HG03139 (cell line): ENCODE results near the gene CMTM7.
"Not testable (repeated sequence)": the region's sequence is repeated elsewhere in the genome, so short reads cannot be mapped to it uniquely, and the experiment has no call there.

Source experiments
- ATAC-seq: cut with Tn5 transposase; IDR thresholded peaks from one replicate; pipeline ENCODE4 v1.9.1; 2021; ENCODE audit not compliant: unreplicated experiment

Gene CMTM7

DNA sequence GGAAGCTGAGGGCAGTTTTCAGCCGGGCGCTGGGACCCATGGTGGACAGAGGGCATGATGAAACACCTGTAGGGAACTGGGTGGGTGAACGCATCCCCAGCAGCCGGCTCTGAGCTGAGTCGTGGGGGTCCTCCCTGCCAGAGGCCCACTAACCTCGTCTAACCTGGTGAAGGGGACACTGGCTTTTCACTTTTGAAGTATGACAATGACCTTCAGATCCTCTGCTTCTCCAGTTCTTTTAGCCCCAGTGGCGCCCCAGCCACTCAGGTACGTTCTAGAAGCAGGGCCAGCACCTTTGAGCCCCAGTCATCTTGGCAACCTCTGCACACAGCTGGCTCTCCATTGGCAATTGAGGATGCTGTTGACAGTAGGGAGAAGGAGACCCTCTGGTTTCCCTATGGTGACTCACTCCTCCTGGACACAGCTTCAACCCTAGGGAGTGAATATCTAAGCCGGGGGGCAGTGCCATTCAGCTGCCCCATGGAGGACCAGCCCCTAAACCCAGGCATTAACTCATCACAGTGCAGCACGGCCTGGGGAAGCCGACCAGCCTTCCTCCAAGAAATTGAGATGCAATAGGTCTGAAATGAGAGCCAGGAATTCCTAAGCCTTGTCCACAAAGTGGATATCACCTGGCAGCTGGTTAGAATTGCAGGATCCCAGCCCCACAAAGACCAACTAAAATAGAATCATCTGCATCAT lies 64.9 kb downstream of the CMTM7 start:
- ATAC-seq, result no peak

DNA sequence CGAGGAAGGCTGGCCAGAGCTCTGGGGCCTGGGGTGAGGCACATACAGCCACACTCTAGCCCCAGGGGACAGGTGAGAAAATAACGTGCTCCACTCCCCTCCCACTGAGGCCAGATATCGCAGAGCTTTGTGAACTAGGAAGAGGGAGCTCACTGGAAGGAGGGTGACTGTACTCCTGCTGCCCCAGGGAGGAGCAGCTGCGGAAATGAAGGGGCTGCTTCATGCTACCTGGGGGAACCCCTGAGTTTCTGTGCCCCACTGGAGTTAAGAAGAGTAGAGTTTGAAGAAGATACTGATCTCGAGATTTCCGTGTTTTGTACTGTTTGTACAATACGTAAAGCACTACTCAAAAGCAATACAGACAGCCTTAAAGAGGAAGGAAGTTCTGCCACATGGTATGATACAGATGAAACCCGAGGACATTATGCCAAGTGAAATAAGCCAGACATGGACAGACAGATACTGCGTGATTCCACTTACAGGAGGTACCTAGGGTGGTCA lies 66.4 kb downstream of the CMTM7 start:
- ATAC-seq, result peak; percentile 37

DNA sequence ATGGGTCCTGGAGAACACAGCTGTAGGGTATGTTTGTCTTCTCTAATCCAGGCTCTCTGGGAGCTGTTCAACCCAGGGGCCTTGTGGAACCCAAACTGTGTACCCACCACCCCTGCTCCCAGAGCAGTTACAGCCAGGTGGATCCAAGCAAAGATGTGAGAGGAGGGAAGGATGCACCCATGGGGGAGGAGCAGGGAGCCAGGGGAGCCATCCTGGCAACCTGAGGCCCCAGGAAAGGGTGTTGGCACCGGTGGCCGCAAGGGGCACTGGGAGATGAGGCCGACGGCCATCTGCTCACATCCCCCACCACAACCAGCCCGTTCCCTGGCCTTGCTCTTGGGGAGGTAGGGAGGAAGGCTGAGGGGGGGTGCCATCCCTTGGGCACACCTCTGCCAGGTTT lies 67.8 kb downstream of the CMTM7 start:
- ATAC-seq, result no peak

DNA sequence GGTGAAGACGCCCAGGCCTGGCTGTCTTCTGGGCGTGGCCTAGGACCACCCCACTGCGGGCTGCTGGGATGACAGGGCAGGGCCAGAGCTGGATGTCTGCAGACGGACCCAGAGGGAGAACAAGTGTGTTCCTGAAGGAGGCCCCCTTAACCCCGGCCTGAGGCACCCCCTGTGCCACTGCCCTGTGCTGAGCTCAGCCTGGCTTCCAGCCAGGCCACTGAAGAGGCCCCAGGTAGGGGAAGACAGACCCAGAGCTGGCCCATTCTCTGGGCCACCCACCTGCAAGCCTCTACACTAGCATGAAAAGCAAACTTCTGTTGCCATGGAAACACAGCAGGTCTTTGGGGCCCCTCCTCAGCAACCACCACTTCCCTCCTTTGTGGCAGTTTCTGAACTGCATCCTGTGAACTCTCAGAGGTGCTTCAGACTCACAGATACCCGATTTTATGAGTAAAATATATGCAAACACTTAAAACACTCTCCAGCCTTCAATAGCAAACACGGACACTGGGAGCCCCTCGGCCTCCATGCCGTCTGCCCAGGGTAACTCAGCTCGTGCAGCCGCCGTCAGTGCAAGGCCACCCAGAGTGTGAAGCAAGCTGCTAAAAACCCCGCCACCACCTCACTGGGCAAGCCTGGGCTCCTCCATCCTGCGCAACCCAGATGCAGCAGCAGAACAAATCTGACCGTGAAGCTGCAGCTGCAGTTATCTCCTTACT lies 68.5 kb downstream of the CMTM7 start:
- peak; percentile 70 for ATAC-seq

DNA sequence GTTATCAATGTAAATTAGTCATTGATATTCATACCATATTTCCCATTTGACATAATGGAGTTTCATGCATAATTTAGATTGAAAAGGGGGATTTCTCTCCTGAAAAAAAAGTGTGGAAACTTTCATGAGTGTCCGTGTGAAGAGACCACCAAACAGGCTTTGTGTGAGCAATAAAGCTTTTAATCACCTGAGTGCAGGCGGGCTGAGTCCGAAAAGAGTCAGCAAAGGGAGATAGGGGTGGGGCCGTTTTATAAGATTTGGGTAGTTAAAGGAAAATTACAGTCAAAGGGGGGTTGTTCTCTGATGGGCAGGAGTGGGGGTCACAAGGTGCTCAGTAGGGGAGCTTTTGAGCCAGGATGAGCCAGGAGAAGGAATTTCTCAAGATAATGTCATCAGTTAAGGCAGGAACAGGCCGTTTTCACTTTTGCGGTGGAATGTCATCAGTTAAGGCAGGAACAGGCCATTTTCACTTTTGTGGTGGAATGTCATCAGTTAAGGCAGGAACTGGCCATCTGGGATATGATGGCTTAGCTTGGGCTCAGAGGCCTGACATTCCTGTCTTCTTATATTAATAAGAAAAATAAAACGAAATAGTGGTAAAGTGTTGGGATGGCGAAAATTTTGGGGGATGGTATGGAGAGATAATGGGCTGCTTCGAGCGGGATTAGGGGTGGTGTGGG lies 69.3 kb downstream of the CMTM7 start:
- ATAC-seq, result not testable (repeated sequence)

DNA sequence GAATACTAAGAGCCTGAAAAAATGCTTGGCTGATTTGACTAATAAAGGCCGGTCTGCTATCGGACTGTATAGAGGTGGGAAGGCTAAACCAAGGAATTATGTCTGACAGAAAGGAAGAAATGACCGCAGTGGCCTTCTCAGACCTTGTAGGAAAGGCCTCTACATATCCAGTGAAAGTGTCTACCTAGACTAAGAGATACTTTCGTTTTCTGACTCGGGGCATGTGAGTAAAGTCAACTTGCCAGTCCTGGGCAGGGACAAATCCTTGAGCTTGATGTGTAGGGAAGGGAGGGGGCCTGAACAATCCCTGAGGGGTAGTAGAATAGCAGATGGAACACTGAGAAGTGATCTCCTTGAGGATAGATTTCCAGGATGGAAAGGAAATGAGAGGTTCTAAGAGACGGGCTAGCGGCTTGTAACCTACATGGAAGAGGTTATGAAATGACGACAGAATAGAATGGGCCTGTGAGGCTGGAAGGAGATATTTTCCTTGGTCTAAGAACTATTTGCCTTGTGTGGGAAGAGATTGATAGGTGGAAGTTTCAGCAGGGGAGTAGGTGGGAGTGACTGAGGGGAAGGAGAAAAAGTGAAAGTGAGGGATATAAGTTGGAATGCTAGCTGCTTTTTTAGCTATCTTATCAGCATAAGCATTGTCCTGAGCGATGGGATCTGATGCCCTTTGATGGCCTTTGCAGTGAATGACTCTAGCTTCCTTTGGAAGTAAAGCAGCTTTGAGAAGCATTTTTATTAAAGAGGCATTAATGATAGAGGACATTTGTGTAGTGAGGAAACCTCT lies 70.7 kb downstream of the CMTM7 start:
- not testable (repeated sequence) for ATAC-seq

DNA sequence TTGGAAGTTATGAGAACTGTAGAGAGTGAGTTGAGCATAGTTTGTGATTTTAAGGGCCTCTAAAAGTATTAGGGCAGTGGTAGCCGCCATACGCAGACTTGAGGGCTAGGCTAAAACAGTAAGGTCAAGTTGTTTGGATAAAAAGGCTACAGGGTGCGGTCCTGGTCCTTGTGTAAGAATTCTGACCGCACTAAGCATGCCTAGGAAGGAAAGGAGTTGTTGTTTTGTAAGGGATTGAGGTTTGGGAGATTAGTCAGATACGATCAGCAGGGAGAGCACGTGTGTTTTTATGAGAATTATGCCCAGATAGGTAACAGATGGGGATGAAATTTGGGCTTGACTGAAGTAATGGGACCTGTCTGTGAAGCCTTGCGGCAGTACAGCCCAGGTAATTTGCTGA lies 71.8 kb downstream of the CMTM7 start:
- not testable (repeated sequence) for ATAC-seq

DNA sequence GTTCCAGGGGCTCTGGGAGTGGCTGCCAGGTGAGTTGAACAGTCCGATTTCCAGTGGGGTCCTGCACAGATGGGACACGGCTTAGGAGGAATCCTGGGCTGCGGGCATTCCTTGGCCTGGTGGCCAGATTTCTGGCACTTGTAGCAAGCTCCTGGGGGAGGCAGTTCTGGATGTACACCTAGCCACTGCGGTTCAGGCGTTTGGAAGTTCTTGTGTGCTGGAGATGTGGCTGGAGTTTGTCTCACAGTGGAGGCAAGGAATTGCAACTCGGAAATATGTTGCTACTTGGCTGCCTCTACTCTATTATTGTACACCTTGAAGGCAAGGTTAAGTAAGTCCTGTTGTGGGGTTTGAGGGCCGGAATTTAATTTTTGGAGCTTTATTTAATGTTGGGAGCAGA lies 73.1 kb downstream of the CMTM7 start:
- not testable (repeated sequence) for ATAC-seq

DNA sequence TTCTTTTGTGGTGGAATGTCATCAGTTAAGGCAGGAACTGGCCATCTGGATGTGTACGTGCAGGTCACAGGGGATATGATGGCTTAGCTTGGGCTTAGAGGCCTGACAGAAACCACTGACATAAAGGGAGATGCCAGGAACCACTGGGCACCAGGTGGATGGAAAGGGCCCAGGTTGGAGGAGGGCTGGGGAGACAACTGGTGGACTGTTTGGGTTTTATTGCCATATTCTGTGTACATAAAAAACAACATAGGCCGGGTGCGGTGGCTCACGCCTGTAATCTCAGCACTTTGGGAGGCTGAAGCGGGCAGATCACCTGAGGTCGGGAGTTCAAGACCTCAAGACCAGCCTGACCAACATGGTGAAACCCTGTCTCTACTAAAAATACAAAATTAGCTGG lies 75.2 kb downstream of the CMTM7 start:
- ATAC-seq, result not testable (repeated sequence)

DNA sequence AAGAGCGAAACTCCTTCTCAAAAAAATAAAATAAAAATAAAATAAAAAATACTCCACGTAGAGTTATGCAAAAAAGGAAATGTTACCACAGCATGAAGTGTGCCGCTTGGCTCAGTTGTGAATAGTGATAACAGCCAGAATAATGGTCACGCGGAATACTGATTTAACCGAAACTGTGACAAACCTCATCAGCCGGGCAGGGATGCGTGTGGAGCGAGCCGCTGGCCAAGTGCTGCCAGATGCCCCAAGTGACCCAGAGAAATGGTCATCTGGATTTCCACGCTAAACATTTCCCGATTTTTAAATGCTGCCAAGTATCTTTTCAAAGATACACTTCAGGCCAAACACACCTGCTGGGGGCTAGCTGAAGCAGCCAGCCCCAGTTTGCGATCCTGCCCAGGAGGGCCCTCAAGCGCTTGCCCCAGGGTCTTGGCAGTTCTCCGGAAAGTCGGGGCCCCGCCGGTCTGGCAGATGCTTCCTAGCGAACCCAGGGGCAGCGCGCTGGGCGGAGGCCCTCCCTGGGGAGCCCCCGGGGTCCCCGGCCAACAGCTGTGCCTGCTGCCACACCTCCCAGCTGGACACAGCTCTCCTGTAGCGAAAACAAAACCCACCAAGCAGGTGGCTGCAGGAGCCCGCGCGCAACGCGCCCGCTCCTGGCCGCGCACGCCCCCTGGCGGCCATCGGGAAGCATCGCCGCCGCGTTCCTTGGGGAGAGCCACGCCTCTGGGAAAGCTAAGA lies 75.8 kb downstream of the CMTM7 start:
- peak; percentile 74 for ATAC-seq

DNA sequence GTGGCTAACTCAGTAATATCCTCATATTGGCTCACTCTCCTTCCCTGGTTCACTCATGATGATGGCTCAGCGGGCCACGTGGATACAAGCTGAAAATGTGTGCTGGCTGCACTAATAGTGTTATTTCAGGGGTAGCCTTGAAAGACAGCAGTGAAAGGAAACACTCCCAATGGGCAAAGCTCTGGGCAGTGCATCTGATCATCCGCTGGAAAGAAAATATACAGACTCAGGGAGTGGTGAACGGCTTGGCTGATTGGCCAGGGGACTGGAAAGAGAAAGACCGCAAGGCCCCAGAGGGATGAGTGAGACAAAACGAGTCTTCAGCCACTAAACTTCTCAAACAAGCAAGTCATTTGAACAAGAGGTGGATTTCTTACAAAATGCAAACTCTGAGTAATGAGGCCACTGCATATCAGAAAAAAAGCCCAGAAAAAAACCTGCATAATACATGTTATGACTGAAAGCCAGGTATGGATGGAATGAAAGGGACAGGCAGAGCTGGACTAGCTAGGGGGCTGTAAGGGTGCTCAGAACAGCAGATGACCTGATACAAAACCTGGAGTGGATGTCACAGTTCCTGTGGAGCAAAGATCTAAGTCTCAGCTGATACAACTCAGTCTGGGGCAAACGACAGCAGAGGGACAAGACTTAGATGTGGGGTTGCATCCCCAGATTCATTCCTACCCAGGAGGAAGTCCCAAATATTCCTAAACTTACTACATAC lies 77.7 kb downstream of the CMTM7 start:
- ATAC-seq, result no peak

DNA sequence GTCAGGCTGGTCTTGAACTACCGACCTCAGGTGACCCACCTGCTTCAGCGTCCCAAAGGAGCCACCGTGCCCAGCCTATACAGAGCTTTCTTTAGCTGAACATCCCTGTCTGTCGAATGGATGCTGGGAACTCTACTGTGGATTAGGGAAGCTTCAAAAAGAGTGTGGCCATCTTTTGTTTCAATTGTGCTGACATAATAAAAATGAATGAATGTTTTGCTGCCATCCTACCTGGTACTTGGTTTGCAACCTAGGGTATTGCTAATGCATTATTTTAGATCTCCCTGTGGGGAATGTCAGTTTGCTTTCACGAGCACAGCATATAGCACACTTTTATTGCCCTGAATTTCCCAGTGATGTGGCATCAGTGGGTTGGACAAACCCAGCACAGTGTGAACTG lies 78.7 kb downstream of the CMTM7 start:
- no peak for ATAC-seq

DNA sequence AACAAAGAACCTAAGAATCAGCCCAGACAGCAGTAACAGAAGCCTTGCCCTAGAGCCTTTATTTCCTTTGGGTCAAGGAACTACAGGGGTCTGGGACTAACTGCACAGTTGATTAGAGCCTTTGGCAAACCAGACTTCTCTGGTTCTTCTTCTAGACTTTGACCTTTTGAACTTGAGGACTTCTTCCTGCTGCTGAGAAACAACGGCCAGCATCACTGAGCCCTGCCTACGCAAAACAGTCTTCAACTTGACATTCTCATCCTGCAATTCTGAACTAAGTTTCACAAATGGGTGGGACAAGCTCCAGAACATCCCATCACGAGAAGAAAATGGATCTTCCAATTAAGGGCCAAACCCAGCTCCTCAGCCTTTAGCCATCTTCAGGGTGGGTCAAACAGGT lies 79.6 kb downstream of the CMTM7 start:
- no peak for ATAC-seq

DNA sequence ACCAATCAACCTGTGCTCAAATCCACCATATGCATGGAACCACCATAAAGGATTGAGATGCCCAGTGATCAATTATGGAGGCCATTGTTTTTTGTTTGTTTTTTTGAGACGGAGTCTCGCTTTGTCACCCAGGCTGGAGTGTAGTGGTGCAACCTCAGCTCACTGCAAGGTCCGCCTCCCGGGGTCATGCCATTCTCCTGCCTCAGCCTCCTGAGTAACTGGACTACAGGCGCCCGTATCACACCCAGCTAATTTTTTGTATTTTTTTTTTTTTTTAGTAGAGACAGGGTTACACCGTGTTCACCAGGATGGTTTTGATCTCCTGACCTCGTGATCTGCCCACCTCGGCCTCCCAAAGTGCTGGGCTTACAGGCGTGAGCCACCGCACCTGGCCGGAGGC lies 80.5 kb downstream of the CMTM7 start:
- ATAC-seq, result not testable (repeated sequence)

DNA sequence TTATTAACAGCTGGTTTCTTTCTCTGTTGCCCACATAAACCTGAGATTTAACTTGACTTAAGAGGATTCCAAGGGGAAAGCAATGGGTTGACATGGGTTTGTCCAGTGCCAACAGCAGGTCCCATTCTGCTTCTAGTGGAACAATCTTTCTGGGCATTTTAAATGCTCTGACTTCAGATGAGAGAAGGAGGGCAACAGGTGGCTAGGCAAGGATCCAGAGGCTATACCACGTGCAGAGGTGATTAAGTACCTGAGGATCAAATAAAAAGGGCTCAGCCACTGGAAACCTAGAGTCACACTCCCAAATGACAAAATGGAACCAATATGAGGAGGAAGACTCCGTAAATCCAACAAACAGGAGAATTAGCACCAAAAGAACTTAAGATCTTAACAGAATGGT lies 82.5 kb downstream of the CMTM7 start:
- no peak for ATAC-seq

DNA sequence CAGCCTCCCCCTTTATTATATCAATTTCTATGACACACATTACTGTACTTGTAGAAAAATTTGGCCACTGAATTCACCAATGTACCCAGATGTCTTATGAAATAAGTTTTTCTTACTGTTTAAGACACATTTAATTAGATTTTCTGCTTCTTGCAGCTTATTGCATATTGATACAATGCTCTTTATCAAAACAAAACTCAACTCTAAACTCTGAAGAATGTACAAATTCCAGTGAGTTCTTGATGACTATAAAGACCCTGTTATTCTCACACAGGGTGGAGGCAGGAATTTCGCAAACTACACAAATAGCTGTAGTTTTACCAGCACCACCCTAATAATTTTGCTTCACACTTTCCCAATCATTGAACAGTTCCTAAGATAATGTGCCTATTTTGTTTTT lies 89.0 kb downstream of the CMTM7 start:
- no peak for ATAC-seq

DNA sequence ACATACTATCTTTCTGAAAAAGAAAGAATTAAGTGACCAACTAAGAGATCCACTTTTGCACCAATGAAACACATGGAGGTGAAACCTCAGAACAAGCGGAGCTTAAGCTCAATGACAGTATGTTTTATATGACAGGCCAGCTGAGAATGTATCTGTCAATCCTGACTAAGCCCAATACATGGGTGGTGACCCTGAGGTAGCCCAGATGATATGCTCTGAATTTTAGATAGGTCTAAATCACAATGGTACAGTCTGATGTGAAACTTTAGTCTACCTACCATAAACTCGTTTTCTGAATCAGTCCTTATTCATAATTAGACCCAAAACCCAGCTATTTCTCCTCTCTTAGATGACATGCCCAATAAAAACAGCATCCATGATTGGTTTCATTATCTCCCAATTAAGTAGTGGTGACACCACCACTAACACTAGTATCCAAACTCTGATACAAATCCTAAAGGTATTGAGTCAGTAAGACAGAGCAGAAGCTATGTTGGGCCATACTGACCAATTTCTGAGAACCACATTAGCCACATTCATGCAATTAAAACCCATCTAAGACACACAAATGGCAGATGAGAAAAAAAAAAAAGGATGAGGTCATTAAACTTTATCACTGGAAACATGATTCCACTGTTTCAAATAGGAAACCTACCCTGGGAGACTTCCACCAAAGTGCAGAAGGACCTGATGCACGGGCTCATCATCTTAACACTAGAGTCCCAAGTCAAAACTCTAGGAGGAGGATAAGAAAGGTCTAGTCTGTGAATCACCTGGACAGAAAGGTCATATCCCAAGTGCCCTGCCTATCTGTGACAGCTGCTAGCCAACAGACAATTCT lies 90.4 kb downstream of the CMTM7 start:
- ATAC-seq, result no peak

DNA sequence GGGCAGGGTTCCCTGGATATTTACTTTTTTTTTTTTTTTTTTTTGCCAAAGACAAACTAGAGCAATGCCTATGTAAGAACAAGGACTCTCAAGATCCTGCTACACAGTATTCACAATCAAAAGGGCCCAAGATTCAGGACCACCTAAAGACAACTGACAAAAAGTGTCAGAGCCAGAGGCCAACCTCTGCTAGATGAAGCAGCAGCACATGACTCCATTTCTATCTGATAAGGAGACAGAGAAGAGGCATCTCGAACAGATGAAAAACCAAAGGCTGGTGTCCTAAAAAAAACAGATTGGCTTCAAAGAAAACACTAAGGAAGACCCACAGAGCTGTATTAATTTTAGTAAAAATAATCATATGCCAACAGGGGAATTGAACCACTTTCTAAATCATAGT lies 91.0 kb downstream of the CMTM7 start:
- no peak for ATAC-seq

DNA sequence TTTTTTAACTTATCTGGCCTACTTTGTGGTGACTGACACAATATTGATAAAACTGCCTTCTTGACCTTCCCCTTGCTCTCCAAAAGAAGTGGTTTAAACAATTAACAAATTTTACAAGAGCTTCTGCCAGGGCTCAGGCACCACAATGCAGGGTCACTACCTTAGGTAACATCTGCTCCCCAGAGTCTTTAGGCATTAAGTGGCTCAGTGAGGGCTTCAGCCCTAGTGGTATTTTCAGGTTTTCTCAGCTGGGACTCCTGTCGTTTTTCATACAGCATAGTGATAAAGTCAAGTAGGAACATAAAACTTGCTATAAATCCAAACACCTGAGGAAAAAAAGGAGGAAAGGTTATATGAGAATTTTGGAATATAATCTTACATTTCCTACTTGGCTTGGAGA lies 92.1 kb downstream of the CMTM7 start:
- no peak for ATAC-seq
